ENCODE data around the gene INTS13.

DNA sequence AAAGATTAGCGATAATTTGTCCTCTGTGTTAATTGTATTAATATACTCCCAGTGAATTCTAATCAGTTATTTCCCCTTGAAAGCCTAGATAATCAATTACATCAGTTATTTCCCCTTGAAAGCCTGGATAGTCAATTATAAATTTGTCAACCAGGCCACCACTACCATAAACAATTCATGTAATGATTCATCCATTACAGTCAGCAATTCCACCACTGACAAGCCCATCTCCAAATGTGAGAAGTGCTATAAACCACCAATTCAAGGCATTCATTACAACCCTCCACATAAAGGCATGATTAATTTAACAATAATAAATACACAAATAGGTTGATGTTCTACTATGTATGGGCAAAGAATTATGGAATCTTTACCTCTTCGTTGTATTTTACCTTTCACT, 40.9 kb downstream of the INTS13 start:
- TF ChIP-seq, protein P1, sequence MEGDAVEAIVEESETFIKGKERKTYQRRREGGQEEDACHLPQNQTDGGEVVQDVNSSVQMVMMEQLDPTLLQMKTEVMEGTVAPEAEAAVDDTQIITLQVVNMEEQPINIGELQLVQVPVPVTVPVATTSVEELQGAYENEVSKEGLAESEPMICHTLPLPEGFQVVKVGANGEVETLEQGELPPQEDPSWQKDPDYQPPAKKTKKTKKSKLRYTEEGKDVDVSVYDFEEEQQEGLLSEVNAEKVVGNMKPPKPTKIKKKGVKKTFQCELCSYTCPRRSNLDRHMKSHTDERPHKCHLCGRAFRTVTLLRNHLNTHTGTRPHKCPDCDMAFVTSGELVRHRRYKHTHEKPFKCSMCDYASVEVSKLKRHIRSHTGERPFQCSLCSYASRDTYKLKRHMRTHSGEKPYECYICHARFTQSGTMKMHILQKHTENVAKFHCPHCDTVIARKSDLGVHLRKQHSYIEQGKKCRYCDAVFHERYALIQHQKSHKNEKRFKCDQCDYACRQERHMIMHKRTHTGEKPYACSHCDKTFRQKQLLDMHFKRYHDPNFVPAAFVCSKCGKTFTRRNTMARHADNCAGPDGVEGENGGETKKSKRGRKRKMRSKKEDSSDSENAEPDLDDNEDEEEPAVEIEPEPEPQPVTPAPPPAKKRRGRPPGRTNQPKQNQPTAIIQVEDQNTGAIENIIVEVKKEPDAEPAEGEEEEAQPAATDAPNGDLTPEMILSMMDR (IDR thresholded peaks at IDR 0.05) = no peak
- no peak for TF ChIP-seq POLR2A (IDR thresholded peaks at IDR 0.05)
